ENCODE data around the gene LRRD1. TPM values are rescaled to one million over a fixed set of nuclear protein-coding genes. Genes with fewer than 3 reads are reported as not detected.
"Not testable (repeated sequence)": the region's sequence is repeated elsewhere in the genome, so short reads cannot be mapped to it uniquely, and the experiment has no call there.

LRRD1 gene
- total RNA-seq, 2 experiments from 2014 or later = 0.13 TPM; not detected in 1

- H3K4me3 Mint-ChIP-seq; POLR2A ChIA-PET; DNase-seq; H3K4me1 Mint-ChIP-seq (ENCODE audit: low read depth); ATAC-seq; H3K36me3 Mint-ChIP-seq (ENCODE audit: low read depth); H3K27ac Mint-ChIP-seq; H3K9me3 Mint-ChIP-seq (ENCODE audit: insufficient read depth): not testable (repeated sequence)
- peaks cover 23% of the 10 kb centered on the region for H3K27me3 Mint-ChIP-seq (ENCODE audit: low read depth)
- CTCF ChIA-PET = interaction anchor here (1.2 kb wide), 1 partner anchor 10 kb away, joined by 4 read pairs; the partner anchor contains the start of gene LRRD1
Observed at GRCh38 chr7:92169529-92169928, 9.4 kb downstream of the LRRD1 start.

- peaks cover 17% of the 10 kb centered on the region for H3K27me3 Mint-ChIP-seq (ENCODE audit: low read depth)
- no peaks in the 10 kb centered on the region for H3K9me3 Mint-ChIP-seq (ENCODE audit: insufficient read depth)
- H3K4me3 Mint-ChIP-seq = no peak overlapping the region
- DNase-seq = no peak
- H3K4me1 Mint-ChIP-seq (ENCODE audit: low read depth) = peaks cover 5% of the 10 kb centered on the region
- ATAC-seq = no peak
- POLR2A ChIA-PET = no interaction called here
- no peaks in the 10 kb centered on the region for H3K36me3 Mint-ChIP-seq (ENCODE audit: low read depth)
- CTCF ChIA-PET = interaction anchor here (1.3 kb wide), 1 partner anchor 263 kb away, joined by 6 read pairs; no protein-coding TSS in a partner anchor
- no peak overlapping the region for H3K27ac Mint-ChIP-seq
Observed at GRCh38 chr7:92161271-92161670, 17.7 kb downstream of the LRRD1 start.

- Mint-ChIP-seq H3K4me1 (ENCODE audit: low read depth) (peaks cover 5% of the 10 kb centered on the region), H3K4me3 (no peak overlapping the region), H3K27me3 (ENCODE audit: low read depth) (peaks cover 23% of the 10 kb centered on the region), H3K9me3 (ENCODE audit: insufficient read depth) (no peaks in the 10 kb centered on the region), H3K27ac (no peak overlapping the region), H3K36me3 (ENCODE audit: low read depth) (no peaks in the 10 kb centered on the region)
- ATAC-seq (no peak), DNase-seq (no peak)
- ChIA-PET POLR2A (no interaction called here), CTCF (no interaction called here)
Observed at GRCh38 chr7:92158660-92159575, 20.0 kb downstream of the LRRD1 start.

- Mint-ChIP-seq H3K4me1 (ENCODE audit: low read depth) (peaks cover 5% of the 10 kb centered on the region), H3K9me3 (ENCODE audit: insufficient read depth) (no peaks in the 10 kb centered on the region), H3K4me3 (no peak overlapping the region), H3K27me3 (ENCODE audit: low read depth) (peaks cover 19% of the 10 kb centered on the region), H3K27ac (no peak overlapping the region), H3K36me3 (ENCODE audit: low read depth) (no peaks in the 10 kb centered on the region)
- ChIA-PET CTCF (no interaction called here), POLR2A (no interaction called here)
- DNase-seq (no peak), ATAC-seq (no peak)
Observed at GRCh38 chr7:92156990-92157389, 22.0 kb downstream of the LRRD1 start.

DNA sequence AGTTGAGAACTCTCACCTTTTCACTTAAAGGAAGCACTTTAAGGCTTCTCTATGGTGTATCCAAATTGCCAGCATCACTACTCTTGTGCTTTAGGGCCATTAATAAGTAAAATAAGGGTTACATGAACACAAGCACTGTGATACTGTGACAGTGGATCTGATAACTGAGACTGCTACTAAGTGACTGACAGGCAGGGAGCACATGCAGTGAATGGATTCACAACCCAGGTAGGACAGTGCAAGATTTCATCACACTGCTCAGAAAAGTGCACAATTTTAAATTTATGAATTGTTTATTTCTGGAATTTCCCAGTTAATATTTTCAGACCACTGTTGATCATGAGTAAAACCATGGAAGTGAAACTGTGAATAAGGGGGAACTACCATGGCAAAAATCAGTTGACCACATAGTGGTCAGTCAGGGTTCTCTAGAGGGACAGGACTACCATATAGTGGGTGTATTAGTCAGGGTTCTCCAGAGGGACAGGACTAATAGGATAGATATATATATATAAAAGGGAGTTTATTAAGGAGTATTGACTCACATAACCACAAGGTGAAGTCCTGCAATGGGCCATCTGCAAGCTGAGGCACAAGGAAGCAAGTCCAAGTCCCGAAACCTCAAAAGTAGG lies 23.7 kb downstream of the LRRD1 start:
- Mint-ChIP-seq H3K27ac (no peak overlapping the region), H3K9me3 (ENCODE audit: insufficient read depth) (no peaks in the 10 kb centered on the region), H3K4me1 (ENCODE audit: low read depth) (peaks cover 5% of the 10 kb centered on the region), H3K27me3 (ENCODE audit: low read depth) (peaks cover 8% of the 10 kb centered on the region), H3K4me3 (no peak overlapping the region), H3K36me3 (ENCODE audit: low read depth) (no peaks in the 10 kb centered on the region)
- ChIA-PET CTCF (interaction anchor here (1.6 kb wide), 1 partner anchor 20 kb away, joined by 3 read pairs; no protein-coding TSS in a partner anchor), POLR2A (no interaction called here)
- DNase-seq (no peak), ATAC-seq (no peak)

GRCh38 chr7:92150450-92151017 lies 28.4 kb downstream of the LRRD1 start:
- Mint-ChIP-seq H3K27me3 (ENCODE audit: low read depth) (peaks cover 5% of the 10 kb centered on the region), H3K27ac (no peak overlapping the region), H3K4me3 (no peak overlapping the region), H3K9me3 (ENCODE audit: insufficient read depth) (no peaks in the 10 kb centered on the region), H3K4me1 (ENCODE audit: low read depth) (no peaks in the 10 kb centered on the region), H3K36me3 (ENCODE audit: low read depth) (no peaks in the 10 kb centered on the region)
- CTCF ChIA-PET = no interaction called here
- POLR2A ChIA-PET = no interaction called here
- no peak for ATAC-seq
- DNase-seq = no peak

DNA sequence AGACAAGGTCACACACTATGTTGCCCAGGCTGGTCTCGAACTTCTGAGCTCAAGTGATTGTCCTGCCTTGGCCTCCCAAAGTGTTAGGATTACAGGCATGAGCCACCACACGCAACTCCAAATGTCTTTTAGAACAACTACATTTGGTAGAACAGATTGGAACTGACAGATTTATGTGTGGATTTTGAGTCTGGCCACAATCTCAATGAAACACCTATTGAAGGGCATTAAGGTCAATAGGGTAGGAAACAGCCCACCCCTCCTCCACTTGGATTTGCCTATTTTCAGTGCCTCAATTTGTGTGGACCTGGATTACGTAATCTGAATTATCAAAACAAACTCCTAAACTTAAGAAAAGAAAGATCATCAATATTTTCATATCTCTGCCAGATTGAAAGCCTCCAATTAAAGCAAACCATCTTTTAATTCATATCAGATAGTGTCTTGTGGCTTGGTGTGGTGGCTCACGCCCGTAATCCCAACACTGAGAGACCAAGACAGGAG lies 29.2 kb downstream of the LRRD1 start:
- Mint-ChIP-seq H3K4me3 (no peak overlapping the region), H3K36me3 (ENCODE audit: low read depth) (no peaks in the 10 kb centered on the region), H3K27ac (no peak overlapping the region), H3K4me1 (ENCODE audit: low read depth) (no peaks in the 10 kb centered on the region), H3K9me3 (ENCODE audit: insufficient read depth) (no peaks in the 10 kb centered on the region), H3K27me3 (ENCODE audit: low read depth) (peaks cover 2% of the 10 kb centered on the region)
- DNase-seq (no peak), ATAC-seq (no peak)
- ChIA-PET POLR2A (no interaction called here), CTCF (no interaction called here)

DNA sequence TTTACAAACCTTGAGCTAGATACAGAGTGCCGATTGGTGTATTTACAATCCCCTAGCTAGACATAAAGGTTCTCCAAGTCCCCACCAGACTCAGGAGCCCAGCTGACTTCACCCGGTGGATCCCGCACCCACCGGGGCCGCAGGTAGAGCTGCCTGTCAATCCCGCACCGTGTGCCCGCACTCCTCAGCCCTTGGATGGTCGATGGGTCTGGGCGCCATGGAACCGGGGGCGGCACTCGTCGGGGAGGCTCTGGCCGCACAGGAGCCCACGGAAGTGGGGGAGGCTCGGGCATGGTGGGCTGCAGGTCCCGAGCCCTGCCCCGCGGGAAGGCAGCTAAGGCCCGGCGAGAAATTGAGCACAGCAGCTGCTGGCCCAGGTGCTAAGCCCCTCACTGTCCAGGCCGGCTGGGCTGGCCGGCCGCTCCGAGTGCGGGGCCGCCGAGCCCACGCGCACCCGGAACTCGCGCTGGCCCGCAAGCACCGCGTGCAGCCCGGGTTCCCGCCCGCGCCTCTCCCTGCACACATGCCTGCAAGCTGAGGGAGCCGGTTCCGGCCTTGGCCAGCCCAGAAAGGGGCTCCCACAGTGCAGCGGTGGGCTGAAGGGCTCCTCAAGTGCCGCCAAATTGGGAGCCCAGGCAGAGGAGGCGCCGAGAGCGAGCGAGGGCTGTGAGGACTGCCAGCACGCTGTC lies 35.6 kb downstream of the LRRD1 start:
- H3K9me3 Mint-ChIP-seq (ENCODE audit: insufficient read depth); H3K36me3 Mint-ChIP-seq (ENCODE audit: low read depth); CTCF ChIA-PET; DNase-seq; H3K4me3 Mint-ChIP-seq; H3K4me1 Mint-ChIP-seq (ENCODE audit: low read depth); H3K27ac Mint-ChIP-seq; H3K27me3 Mint-ChIP-seq (ENCODE audit: low read depth); ATAC-seq: not testable (repeated sequence)
- POLR2A ChIA-PET = interaction anchor here (1.4 kb wide), 1 partner anchor 8 kb away, joined by 3 read pairs; no protein-coding TSS in a partner anchor

DNA sequence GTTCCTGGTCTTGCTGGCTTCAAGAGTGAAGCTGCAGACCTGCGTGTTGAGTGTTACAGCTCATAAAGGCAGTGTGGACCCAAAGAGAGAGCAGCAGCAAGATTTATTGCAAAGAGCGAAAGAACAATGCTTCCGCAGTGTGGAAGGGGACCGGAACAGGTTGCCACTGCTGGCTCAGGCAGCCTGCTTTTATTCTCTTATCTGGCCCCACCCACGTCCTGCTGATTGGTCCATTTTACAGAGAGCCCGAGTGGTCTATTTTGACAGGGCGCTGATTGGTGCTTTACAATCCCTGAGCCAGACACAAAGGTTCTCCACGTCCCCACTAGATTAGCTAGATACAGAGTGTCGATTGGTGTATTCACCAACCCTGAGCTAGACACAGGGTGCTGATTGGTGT lies 36.2 kb downstream of the LRRD1 start:
- H3K27ac Mint-ChIP-seq; H3K4me1 Mint-ChIP-seq (ENCODE audit: low read depth); CTCF ChIA-PET; H3K9me3 Mint-ChIP-seq (ENCODE audit: insufficient read depth); H3K4me3 Mint-ChIP-seq; ATAC-seq; H3K36me3 Mint-ChIP-seq (ENCODE audit: low read depth); H3K27me3 Mint-ChIP-seq (ENCODE audit: low read depth); DNase-seq: not testable (repeated sequence)
- POLR2A ChIA-PET = interaction anchor here (1.2 kb wide), 1 partner anchor 305 kb away, joined by 3 read pairs; no protein-coding TSS in a partner anchor

DNA sequence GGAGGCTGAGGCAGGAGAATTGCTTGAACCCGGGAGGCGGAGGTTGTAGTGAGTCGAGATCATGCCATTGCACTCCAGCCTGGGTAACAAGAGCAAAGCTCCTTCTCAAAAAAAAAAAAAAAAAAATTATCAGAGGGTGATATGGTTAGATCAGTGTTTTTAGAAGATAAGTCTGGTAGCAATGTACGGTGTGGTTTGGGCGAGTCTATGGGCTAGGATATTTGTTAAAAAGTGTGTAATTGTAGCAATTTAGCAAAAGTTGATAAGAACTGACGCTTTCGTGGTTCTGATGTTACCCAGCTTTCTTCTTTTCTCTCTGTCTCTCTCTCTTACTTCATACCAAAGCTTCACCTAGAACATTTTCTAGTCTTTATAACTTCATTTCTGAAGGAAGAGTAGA lies 37.8 kb downstream of the LRRD1 start:
- ATAC-seq (no peak), DNase-seq (no peak)
- no peak overlapping the region for H3K4me3 Mint-ChIP-seq
- peaks cover 2% of the 10 kb centered on the region for H3K36me3 Mint-ChIP-seq (ENCODE audit: low read depth)
- H3K4me1 Mint-ChIP-seq (ENCODE audit: low read depth) = peaks cover 6% of the 10 kb centered on the region
- ChIA-PET CTCF (no interaction called here), POLR2A (no interaction called here)
- no peaks in the 10 kb centered on the region for H3K27me3 Mint-ChIP-seq (ENCODE audit: low read depth)
- no peaks in the 10 kb centered on the region for H3K9me3 Mint-ChIP-seq (ENCODE audit: insufficient read depth)
- H3K27ac Mint-ChIP-seq = no peak overlapping the region

DNA sequence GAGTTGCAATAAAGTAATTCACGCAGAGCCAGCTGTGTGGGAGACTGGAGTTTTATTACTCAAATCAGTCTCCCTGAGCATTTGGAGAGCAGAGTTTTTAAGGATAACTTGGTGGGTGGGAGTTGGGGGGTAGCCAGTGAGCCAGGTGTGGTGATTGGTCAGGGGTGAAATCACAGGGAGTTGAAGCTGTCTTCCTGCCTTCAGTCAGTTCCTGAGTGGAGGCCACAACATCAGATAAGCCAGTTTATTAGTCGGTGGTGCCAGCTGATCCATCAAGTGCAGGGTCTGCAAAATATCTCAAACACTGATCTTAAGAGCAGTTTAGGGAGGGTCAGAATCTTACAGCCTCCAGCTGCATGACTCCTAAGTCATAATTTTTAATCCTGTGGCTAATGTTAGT lies 41.4 kb downstream of the LRRD1 start:
- Mint-ChIP-seq H3K27ac (no peak overlapping the region), H3K9me3 (ENCODE audit: insufficient read depth) (no peaks in the 10 kb centered on the region), H3K4me1 (ENCODE audit: low read depth) (peaks cover 25% of the 10 kb centered on the region), H3K27me3 (ENCODE audit: low read depth) (no peaks in the 10 kb centered on the region), H3K4me3 (no peak overlapping the region), H3K36me3 (ENCODE audit: low read depth) (peaks cover 6% of the 10 kb centered on the region)
- POLR2A ChIA-PET = no interaction called here
- DNase-seq (no peak), ATAC-seq (no peak)
- CTCF ChIA-PET = no interaction called here

Data from activated CD8-positive, alpha-beta T cell treated with anti-CD3 and anti-CD28 coated beads, Interleukin-2, amount 10 ng/mL, durations not matched to agents 7 days and 5 days (primary cell).